ENCODE results near the gene RPA1. TPM values are rescaled to one million over a fixed set of nuclear protein-coding genes. Genes with fewer than 3 reads are reported as not detected.

Gene RPA1
- total RNA-seq, 2 experiments from 2014 or later, result 38.6 to 38.7 TPM

GRCh38 chr17:1800240-1800639, 29.6 kb upstream of the RPA1 start:
- TF ChIP-seq CTCF (IDR thresholded peaks at IDR 0.05), result no peak
- H3K27ac Mint-ChIP-seq, result no peak overlapping the region

GRCh38 chr17:1800712-1801111, 29.1 kb upstream of the RPA1 start:
- ATAC-seq (ENCODE audit: poor library complexity) (no peak), DNase-seq (no peak)
- no peak overlapping the region for H3K4me3 ChIP-seq (ENCODE audit: low read length)
- Mint-ChIP-seq H3K9me3 (no peaks in the 10 kb centered on the region), H3K4me3 (no peak overlapping the region), H3K36me3 (ENCODE audit: low read depth) (peaks cover 59% of the 10 kb centered on the region), H3K27me3 (no peaks in the 10 kb centered on the region), H3K4me1 (ENCODE audit: low read depth) (peaks cover 7% of the 10 kb centered on the region), H3K27ac (no peak overlapping the region)
- TF ChIP-seq CTCF (IDR thresholded peaks at IDR 0.05), result no peak
- H3K4me1 ChIP-seq (ENCODE audit: insufficient read depth, low read length), result peaks cover 3% of the 10 kb centered on the region
- POLR2A ChIA-PET, result no interaction called here
- no peaks in the 10 kb centered on the region for H3K27me3 ChIP-seq (ENCODE audit: control insufficient read depth in 1 of 2, insufficient read depth in 2 of 2, low read length in 2 of 2)
- no peak overlapping the region for H3K27ac ChIP-seq (ENCODE audit: low read depth in 1 of 2, low read length in 2 of 2)
- H3K9me3 ChIP-seq (ENCODE audit: control insufficient read depth in 1 of 2, insufficient read depth in 1 of 2, low read length in 2 of 2), result no peaks in the 10 kb centered on the region
- peaks cover 48% of the 10 kb centered on the region for H3K36me3 ChIP-seq (ENCODE audit: insufficient read depth, low read length)
- intact Hi-C loops (cut with DNase I, micrococcal nuclease), result no loop called here
- CTCF ChIA-PET, result no interaction called here

More at GRCh38 chr17:1800240-1800639, 29.6 kb upstream of the RPA1 start:
- POLR2A ChIA-PET, result no interaction called here
- H3K36me3 ChIP-seq (ENCODE audit: insufficient read depth, low read length), result peaks cover 49% of the 10 kb centered on the region
- intact Hi-C loops (cut with DNase I, micrococcal nuclease), result no loop called here
- no peak overlapping the region for H3K4me3 ChIP-seq (ENCODE audit: low read length)
- no peaks in the 10 kb centered on the region for H3K9me3 Mint-ChIP-seq
- H3K27me3 ChIP-seq (ENCODE audit: control insufficient read depth in 1 of 2, insufficient read depth in 2 of 2, low read length in 2 of 2), result no peaks in the 10 kb centered on the region
- peaks cover 61% of the 10 kb centered on the region for H3K36me3 Mint-ChIP-seq (ENCODE audit: low read depth)
- ATAC-seq (ENCODE audit: poor library complexity) (no peak), DNase-seq (no peak)
- no peaks in the 10 kb centered on the region for H3K9me3 ChIP-seq (ENCODE audit: control insufficient read depth in 1 of 2, insufficient read depth in 1 of 2, low read length in 2 of 2)
- no peak overlapping the region for H3K4me3 Mint-ChIP-seq
- peaks cover 3% of the 10 kb centered on the region for H3K4me1 ChIP-seq (ENCODE audit: insufficient read depth, low read length)
- H3K4me1 Mint-ChIP-seq (ENCODE audit: low read depth), result peaks cover 7% of the 10 kb centered on the region
- no peak overlapping the region for H3K27ac ChIP-seq (ENCODE audit: low read depth in 1 of 2, low read length in 2 of 2)
- CTCF ChIA-PET, result no interaction called here
- no peaks in the 10 kb centered on the region for H3K27me3 Mint-ChIP-seq

DNA sequence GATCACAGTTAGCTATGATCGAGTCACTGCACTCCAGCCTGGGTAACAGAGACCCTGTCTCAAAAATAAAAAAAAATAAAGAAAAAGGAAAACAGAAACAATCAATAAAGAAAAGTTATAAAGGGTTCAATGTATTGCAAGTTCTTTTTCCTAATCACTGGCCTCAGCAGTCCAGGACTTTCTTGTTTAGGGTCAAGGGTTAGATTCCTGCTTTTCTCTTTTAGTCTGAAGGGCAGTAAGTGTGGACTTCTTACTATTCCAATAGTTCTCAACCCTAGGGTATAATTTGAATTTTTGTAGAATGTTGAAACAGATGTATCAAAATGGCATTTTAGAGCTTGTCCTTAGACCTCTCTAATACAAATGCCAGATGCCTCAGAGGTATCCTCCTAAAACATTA, 27.4 kb upstream of the RPA1 start:
- TF ChIP-seq CTCF (IDR thresholded peaks at IDR 0.05), result no peak
- Histone ChIP-seq H3K27ac (ENCODE audit: low read depth in 1 of 2, low read length in 2 of 2) (no peak overlapping the region), H3K36me3 (ENCODE audit: insufficient read depth, low read length) (peaks cover 47% of the 10 kb centered on the region), H3K9me3 (ENCODE audit: control insufficient read depth in 1 of 2, insufficient read depth in 1 of 2, low read length in 2 of 2) (no peaks in the 10 kb centered on the region), H3K27me3 (ENCODE audit: control insufficient read depth in 1 of 2, insufficient read depth in 2 of 2, low read length in 2 of 2) (no peaks in the 10 kb centered on the region), H3K4me1 (ENCODE audit: insufficient read depth, low read length) (peaks cover 2% of the 10 kb centered on the region), H3K4me3 (ENCODE audit: low read length) (no peak overlapping the region)
- no peak overlapping the region for H3K27ac Mint-ChIP-seq
- H3K36me3 Mint-ChIP-seq (ENCODE audit: low read depth), result peaks cover 58% of the 10 kb centered on the region
- no peak overlapping the region for H3K4me3 Mint-ChIP-seq
- ChIA-PET CTCF (no interaction called here), POLR2A (no interaction called here)
- H3K9me3 Mint-ChIP-seq, result no peaks in the 10 kb centered on the region
- H3K27me3 Mint-ChIP-seq, result no peaks in the 10 kb centered on the region
- no peak for ATAC-seq (ENCODE audit: poor library complexity)
- intact Hi-C loops (cut with DNase I, micrococcal nuclease), result no loop called here
- peaks cover 1% of the 10 kb centered on the region for H3K4me1 Mint-ChIP-seq (ENCODE audit: low read depth)
- DNase-seq, result no peak

All from CD4-positive, alpha-beta T cell (primary cell).